ENCODE measurements around the gene ADGRF3. TPM values are rescaled to one million over a fixed set of nuclear protein-coding genes. Genes with fewer than 3 reads are reported as not detected.

Gene ADGRF3
- total and polyA plus RNA-seq, 2 of the 8 experiments (the other 6 are each of a cell fraction or from before 2014, with no cell fraction given), result 0.54 to 0.69 TPM

DNA sequence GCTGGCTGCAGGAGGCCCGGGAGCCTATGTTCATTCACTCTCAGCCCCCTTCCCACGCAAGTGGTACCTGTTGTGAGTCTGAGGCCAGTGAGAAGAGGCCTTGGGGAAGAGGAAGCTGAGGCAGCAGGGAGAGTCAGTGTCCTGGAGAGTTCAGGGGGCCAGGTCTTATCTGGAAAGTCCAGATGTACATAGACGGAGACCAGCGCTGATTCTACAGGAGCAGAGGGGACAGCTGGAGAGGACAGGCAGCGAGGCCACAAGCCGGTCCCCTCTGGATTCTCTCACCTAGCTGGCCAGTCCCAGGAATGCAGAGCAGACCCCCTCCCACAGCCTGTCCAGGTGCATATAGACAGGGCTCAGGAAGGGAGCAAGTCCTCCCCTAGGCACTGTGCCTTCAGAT lies 29.7 kb downstream of the ADGRF3 start (continued):
- TF ChIP-seq, protein P1, sequence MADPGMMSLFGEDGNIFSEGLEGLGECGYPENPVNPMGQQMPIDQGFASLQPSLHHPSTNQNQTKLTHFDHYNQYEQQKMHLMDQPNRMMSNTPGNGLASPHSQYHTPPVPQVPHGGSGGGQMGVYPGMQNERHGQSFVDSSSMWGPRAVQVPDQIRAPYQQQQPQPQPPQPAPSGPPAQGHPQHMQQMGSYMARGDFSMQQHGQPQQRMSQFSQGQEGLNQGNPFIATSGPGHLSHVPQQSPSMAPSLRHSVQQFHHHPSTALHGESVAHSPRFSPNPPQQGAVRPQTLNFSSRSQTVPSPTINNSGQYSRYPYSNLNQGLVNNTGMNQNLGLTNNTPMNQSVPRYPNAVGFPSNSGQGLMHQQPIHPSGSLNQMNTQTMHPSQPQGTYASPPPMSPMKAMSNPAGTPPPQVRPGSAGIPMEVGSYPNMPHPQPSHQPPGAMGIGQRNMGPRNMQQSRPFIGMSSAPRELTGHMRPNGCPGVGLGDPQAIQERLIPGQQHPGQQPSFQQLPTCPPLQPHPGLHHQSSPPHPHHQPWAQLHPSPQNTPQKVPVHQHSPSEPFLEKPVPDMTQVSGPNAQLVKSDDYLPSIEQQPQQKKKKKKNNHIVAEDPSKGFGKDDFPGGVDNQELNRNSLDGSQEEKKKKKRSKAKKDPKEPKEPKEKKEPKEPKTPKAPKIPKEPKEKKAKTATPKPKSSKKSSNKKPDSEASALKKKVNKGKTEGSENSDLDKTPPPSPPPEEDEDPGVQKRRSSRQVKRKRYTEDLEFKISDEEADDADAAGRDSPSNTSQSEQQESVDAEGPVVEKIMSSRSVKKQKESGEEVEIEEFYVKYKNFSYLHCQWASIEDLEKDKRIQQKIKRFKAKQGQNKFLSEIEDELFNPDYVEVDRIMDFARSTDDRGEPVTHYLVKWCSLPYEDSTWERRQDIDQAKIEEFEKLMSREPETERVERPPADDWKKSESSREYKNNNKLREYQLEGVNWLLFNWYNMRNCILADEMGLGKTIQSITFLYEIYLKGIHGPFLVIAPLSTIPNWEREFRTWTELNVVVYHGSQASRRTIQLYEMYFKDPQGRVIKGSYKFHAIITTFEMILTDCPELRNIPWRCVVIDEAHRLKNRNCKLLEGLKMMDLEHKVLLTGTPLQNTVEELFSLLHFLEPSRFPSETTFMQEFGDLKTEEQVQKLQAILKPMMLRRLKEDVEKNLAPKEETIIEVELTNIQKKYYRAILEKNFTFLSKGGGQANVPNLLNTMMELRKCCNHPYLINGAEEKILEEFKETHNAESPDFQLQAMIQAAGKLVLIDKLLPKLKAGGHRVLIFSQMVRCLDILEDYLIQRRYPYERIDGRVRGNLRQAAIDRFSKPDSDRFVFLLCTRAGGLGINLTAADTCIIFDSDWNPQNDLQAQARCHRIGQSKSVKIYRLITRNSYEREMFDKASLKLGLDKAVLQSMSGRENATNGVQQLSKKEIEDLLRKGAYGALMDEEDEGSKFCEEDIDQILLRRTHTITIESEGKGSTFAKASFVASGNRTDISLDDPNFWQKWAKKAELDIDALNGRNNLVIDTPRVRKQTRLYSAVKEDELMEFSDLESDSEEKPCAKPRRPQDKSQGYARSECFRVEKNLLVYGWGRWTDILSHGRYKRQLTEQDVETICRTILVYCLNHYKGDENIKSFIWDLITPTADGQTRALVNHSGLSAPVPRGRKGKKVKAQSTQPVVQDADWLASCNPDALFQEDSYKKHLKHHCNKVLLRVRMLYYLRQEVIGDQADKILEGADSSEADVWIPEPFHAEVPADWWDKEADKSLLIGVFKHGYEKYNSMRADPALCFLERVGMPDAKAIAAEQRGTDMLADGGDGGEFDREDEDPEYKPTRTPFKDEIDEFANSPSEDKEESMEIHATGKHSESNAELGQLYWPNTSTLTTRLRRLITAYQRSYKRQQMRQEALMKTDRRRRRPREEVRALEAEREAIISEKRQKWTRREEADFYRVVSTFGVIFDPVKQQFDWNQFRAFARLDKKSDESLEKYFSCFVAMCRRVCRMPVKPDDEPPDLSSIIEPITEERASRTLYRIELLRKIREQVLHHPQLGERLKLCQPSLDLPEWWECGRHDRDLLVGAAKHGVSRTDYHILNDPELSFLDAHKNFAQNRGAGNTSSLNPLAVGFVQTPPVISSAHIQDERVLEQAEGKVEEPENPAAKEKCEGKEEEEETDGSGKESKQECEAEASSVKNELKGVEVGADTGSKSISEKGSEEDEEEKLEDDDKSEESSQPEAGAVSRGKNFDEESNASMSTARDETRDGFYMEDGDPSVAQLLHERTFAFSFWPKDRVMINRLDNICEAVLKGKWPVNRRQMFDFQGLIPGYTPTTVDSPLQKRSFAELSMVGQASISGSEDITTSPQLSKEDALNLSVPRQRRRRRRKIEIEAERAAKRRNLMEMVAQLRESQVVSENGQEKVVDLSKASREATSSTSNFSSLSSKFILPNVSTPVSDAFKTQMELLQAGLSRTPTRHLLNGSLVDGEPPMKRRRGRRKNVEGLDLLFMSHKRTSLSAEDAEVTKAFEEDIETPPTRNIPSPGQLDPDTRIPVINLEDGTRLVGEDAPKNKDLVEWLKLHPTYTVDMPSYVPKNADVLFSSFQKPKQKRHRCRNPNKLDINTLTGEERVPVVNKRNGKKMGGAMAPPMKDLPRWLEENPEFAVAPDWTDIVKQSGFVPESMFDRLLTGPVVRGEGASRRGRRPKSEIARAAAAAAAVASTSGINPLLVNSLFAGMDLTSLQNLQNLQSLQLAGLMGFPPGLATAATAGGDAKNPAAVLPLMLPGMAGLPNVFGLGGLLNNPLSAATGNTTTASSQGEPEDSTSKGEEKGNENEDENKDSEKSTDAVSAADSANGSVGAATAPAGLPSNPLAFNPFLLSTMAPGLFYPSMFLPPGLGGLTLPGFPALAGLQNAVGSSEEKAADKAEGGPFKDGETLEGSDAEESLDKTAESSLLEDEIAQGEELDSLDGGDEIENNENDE (IDR thresholded peaks at IDR 0.05; ENCODE audit: insufficient replicate concordance, low read length), result no peak
- TF ChIP-seq SIX5 (IDR thresholded peaks at IDR 0.05; ENCODE audit: low read depth, low read length) (no peak), EGR1 (IDR thresholded peaks at IDR 0.05; ENCODE audit: borderline replicate concordance, low read depth, low read length) (no peak), TAF1 (IDR thresholded peaks at IDR 0.05; ENCODE audit: low read depth, low read length) (no peak), YY1 (IDR thresholded peaks at IDR 0.05; ENCODE audit: low read depth, low read length) (no peak), SP4 (IDR thresholded peaks at IDR 0.05; ENCODE audit: low read length) (no peak), TCF12 (IDR thresholded peaks at IDR 0.05; ENCODE audit: low read depth, low read length) (no peak), GABPA (IDR thresholded peaks at IDR 0.05; ENCODE audit: borderline replicate concordance, insufficient read depth, low read length) (no peak)
- TF ChIP-seq, protein P2, sequence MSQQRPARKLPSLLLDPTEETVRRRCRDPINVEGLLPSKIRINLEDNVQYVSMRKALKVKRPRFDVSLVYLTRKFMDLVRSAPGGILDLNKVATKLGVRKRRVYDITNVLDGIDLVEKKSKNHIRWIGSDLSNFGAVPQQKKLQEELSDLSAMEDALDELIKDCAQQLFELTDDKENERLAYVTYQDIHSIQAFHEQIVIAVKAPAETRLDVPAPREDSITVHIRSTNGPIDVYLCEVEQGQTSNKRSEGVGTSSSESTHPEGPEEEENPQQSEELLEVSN (IDR thresholded peaks at IDR 0.05), result no peak
